ENCODE data around the gene IGSF5. TPM values are rescaled to one million over a fixed set of nuclear protein-coding genes. Genes with fewer than 3 reads are reported as not detected.

Gene IGSF5
- total RNA-seq, 1 donor from 2014 or later, result not detected

DNA sequence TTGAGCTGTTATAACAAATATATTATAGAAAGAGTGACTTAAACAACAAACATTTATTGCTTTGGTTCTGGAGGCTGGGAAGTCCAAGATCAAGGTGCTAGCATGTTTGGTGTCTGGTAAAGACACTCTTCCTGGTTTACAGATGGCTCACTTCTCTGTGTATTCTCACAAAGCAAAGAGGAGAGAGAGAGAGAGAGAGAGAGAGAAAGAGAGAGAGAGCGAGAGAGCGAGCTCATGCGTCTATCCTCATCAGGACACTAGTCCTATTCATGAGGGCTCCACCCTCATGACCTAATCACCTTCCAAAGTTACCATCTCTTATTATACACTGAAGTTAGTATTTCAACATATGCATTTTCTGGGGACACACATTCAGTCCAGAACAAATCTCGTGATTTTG is 89.6 kb downstream of the IGSF5 start:
- ATAC-seq, result no peak

DNA sequence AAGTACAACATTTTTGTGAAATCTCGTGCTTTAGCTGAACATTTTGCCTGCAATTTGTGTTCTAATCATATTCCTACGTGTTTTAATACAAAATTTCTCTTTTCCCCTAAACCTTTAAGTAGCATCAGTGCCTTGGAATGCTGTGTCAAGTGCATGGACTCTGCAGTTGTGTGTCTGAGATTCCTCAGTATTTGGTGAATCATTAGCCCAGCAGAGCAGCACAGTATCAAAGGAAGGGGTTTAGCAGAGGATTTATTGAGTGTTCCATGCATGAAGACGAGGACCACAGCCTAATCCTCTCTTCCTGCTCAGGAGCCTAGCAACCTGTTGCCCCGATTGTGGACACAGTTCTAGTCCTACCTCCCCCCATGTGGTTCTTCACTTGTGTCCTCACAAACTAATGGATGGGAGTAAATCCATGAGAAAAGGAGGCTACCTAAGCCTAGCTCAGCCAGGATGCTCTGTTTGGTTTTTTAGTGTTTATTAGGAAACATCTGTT is 92.9 kb downstream of the IGSF5 start:
- ATAC-seq, result no peak

DNA sequence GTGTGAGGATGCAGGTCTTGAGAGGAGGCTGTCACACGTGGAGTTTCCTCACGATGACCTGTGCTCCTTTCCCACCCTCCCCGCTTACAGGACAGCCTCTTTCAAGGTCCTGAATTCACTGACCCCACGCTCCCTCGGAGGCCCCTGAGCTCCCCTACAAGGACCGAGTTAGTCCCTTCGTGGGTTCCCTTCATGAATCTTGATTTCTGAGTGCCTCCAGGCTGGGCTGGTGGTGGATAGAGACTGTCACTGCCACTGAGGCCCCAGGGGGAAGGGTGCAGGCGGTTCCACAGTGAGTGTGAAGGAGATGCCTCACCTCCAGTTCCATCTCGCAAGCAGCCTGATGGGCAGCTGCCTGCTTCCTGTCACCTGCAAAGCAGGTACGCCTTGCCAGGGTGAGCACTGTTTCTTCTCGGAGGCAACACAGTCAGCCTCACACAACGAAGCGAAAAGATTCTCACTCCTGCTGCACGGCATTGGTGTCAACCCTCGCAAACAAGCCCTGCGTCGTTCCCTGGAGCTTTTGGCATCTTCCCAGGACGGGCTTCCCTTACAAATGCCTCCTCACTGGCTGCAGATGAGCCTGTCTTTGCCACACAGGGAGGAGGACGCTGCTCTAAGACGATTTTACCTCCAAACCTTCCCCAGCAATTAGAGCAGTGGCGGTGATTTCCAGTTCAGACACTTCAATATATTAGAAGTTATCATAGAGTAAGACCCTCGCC is 95.6 kb downstream of the IGSF5 start:
- ATAC-seq, result no peak

DNA sequence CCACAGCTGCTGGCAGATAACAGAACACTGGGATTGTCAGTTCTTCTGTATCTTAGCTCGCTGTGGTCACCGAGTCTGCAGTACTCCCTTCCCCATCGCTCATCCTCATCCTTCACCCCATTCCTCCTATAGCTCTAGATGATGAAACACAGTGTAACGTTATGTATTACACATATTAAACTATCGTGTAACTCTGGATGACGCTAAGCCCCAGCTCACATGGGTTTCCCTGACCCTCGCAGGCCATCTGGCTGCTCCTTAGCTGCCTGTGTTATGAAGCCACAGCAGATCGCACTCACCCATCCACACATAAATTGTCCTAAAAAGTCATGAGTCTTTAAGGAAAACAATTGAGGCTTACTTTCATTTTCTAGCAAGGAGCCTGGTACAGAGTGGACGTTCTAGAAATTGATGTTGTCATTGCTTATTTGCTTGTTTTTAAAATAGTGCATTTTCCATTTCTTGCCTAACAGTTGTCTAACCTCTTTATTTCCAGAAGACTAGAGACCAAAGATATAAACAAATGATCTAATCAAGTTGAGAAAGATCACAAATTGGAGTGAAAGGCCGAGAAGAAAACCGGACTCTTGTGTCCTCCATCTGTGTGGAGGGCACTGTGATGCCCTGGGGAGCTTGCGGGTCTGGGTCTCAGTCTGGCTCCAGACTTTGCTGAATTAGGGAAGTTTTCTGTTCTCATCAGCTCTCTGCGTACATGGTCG is 97.9 kb downstream of the IGSF5 start:
- ATAC-seq, result no peak

DNA sequence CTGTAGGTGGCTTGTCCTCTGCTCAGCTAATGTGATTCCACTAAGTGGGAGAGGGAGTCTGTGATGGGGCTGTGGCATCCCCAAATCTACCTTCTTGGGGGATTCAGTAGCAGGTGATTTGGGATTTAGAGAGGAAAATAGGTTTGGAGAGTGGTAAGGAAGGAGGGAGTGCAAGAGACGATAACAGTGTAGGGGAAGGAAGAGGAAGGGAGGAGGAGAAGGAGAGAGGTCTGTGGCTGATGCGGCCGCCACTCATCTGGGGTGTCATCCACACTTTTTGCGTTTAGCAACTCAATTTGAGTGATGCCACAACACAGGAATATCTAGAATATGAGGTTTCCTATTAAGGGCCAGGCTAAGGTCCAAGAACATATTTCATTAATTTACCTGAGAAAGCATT is 98.5 kb downstream of the IGSF5 start:
- no peak for ATAC-seq

DNA sequence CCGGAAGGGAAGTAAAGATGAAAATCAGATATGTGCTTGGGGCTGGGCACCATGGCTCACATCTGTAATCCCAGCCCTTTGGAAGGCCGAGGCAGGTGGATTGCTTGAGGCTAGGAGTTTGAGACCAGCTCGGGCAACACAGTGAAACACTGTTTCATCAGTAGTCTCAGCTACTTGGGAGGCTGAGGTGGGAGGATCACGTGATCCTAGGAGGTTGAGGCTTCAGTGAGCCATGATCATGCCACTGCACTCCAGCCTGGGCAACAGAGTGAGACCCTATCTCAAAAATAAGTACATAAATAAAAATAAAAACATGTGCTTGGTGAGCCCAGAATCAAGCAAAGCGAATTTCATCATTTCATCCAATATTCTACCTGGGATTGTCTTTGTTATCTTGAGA is 98.9 kb downstream of the IGSF5 start:
- ATAC-seq, result no peak

DNA sequence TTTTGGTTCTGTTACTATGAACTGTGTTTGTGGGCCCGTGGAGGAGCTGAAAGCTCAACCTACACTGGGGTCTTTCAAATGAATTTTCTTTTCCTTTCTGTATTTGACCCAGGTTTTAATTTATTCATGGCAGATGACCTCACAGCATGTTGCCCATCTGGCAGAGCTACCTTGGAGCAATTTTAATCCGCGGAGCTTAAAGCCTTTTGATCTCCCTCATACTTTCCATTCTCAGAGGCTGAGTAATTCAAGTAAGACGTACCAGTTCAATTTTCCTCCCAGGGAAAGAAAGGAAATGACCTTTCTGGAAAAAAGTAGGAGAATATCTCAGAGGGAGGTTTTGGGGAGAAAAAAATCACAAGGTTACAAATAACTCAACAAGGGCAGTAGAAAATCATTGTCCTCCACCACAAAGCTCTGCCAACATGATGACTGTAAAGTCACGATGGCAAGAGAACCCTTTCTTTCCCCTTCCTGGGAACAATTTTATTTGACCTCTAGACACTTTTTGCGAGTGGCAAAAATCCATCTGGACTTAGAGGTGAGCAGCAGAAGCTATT is 100.7 kb downstream of the IGSF5 start:
- peak; percentile 55 for ATAC-seq

DNA sequence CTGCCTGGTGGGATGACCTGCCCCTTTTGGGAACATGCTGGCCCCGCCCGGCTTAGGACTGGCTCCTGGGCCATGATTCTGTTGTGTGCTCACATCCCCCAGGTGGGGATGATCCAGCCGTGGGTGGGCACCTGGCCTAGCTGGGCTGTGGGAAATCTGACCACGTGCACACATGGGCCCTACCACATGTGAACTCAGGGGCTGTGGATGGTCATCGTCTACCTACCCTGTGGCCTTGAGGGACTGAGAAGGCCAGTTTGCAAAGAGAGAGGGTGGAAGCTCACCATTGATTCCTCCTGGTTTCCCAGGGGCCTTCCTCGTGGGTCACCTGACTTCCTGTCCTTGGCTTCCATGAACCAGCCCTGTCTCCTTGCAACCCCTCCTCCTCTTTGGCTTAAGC is 102.9 kb downstream of the IGSF5 start:
- no peak for ATAC-seq

DNA sequence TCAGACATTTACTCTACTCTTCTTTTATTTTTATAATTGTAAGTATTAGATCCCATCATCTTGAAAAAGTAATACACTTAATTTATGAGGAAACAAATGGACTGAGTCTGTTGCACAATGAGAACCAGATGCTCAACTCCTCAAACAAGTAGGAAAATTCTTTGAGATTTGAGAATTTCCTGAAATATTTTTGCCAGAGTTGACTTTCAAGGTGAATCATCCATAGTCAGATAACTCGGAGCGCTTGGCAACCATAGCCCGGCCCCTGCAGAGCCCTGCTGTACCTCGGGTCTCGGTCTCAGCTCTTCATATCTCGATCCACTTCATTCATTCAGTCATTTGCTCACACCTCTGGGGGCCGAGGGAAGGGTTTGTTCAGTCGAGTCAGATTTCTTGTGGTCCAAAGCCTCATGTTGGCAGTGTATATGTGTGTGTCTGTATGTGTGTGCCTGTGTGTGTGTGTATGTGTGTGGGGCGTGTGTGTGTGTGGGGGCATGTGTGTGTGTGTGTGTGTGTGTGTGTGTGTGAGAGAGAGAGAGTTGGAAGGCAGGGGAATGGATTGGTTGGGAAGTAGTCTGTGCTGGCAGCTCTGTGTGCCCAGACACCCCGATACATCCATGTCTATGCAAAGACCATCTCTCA is 104.2 kb downstream of the IGSF5 start:
- no peak for ATAC-seq

DNA sequence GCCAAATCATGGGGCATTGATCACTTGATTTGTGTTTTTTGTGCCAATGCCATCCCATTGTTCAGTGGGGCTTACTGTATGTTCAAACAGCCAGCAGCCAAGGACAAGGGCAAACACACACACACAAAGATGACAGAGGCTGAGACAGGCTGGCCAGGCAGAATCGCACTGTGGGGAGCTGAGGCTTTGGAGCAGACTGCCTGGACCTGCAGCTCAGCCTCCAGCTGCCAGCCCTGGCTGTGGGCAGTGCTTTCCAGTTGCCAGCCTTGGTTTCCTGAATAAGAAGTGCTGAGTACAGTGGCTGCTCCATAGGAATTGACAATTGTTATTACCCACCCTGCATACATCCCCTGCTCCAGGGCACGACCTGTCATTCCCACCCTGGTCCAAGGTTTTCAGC is 105.3 kb downstream of the IGSF5 start:
- ATAC-seq, result peak; percentile 79

DNA sequence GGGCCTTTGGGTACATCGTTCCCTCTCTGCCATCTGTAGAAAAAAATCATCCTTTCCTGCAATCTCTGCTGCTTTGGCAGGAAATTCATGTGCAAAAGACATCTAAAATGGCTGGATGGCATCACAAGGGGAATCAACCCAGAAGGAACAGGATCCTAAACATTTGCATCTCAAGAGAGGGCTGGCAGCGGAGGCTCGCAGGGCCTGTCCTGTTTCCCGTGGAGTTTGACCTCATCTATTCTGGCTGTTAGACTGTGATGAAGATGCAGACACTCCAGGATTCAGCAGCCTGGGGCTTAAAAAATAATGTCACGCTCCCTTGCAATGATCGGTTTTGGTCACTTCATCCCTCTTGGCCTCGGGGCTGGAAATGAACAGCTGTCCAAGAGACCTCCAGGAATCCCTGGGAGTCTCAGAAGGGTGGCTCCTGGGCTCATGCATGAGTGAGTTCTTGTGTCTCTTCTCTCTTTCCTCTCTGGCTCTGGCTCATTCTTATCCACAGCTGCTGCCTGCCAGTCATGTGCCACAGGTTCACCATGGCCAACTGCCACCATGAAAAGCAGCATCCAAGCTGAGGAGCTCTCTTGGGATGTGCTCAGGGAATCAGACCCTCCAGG is 106.1 kb downstream of the IGSF5 start:
- no peak for ATAC-seq

Other genes with a start within 250 kb of the IGSF5 start
- gene B3GALT5, start 132.2 kb upstream of the IGSF5 start, total RNA-seq, result 1.2 TPM
- gene PCP4, start 122.3 kb downstream of the IGSF5 start, total RNA-seq, result 1.3 TPM

All from esophagus mucosa (tissue), 1 donor.